ENCODE results near the gene NTSR2. TPM values are rescaled to one million over a fixed set of nuclear protein-coding genes. Genes with fewer than 3 reads are reported as not detected.

The NTSR2 gene
- total and polyA plus RNA-seq, 2 donors (not counting 3 experiments of a cell fraction or from before 2014, with no cell fraction given) = not detected

DNA sequence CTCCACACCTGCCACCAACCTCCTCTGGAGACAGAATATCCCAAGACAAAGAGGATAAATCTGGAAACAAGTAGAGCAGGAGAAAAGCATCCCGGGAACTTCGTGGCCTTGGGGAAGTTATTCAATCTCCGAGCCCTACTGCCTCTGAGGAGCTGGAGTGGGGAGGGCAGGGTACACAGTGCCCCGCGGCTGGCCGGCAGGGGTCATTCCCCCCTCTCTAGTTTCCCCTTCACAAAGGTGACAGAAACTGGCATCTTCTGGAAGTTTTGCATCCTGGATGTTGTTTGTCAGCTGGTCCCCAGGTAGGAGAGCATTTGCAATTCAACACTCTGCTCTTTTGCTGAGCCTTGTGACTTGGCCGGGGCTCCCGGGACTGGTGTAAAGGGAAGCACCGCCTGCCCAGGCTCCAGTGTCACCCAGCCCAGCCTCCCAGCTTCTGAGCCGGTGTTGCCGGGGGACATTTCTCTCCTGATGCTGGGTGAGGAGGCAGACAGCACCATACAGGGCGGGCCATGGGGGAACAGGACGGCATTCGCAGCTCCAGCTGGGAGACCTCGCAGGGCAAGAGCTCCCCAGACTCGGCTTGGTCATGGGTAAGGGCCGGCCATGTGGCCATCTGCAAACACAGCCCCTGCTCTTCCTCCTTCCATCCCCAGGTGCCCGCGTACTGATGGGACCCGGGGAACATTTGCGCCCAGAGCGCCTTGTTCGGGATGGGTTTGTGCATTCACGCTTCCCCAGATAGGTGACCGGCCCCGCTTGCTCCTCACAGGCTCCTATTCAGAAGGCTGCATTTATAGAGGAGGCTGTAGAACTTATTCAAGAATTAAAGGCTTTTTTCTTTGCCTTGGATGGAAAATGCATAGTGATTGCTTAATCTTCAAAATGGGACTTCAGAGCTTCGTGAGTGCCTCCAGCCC, 7.4 kb upstream of the NTSR2 start:
- BruUV-seq (replicated peaks) = no TSS peak
- Histone ChIP-seq H2AFZ (ENCODE audit: low read depth, low read length) (no peak overlapping the region), H3K27ac (ENCODE audit: insufficient read depth, low read depth, low read length) (no peak overlapping the region), H3K4me1 (ENCODE audit: control insufficient read depth, extremely low read depth, insufficient read depth, low read length) (peaks cover 4% of the 10 kb centered on the region), H3K9me1 (replicated peaks; ENCODE audit: control insufficient read depth, extremely low read depth, insufficient read depth, low read length) (no peaks in the 10 kb centered on the region), H3K27me3 (ENCODE audit: control insufficient read depth in 2 of 2, insufficient read depth in 2 of 2, low read length in 2 of 2) (peaks cover 0 to 9% of the 10 kb centered on the region in 2 experiments), H3K79me2 (ENCODE audit: control insufficient read depth, insufficient read depth, low read length) (no peaks in the 10 kb centered on the region), H3K9ac (replicated peaks; ENCODE audit: extremely low read depth, insufficient read depth, low read length) (no peak overlapping the region), H3K9me3 (replicated peaks; ENCODE audit: control insufficient read depth, insufficient read depth, low read length) (no peaks in the 10 kb centered on the region), H3K36me3 (ENCODE audit: control insufficient read depth in 2 of 2, extremely low read depth in 1 of 2, insufficient read depth in 2 of 2, low read length in 2 of 2) (no peaks in the 10 kb centered on the region), H3K4me2 (ENCODE audit: insufficient read depth, low read length) (no peak overlapping the region), H3K4me3 (replicated peaks in 1 of 3; ENCODE audit: insufficient read depth in 1 of 3, low read depth in 1 of 3, low read length in 3 of 3) (no peak overlapping the region), H4K20me1 (replicated peaks; ENCODE audit: control insufficient read depth, extremely low read depth, insufficient read depth, low read length) (no peaks in the 10 kb centered on the region)
- DNase-seq (ENCODE audit: low read depth, low spot score) = no peak
- dilution Hi-C loops (cut with MboI; ENCODE audit: extremely low pct_ligation_motif_present, low sequenced_read_pairs) = no loop called here
- intact Hi-C loops (cut with micrococcal nuclease) = no loop called here
- ChIA-PET POLR2A (no interaction called here), CTCF (interaction anchor here (1.8 kb wide), 1 partner anchor 102 kb away, joined by 3 read pairs; no protein-coding TSS in a partner anchor)
- FAIRE-seq = no peak
- TF ChIP-seq POLR2AphosphoS5 (IDR thresholded peaks at IDR 0.05; ENCODE audit: insufficient read depth, low read depth, low read length) (no peak), MYC (IDR thresholded peaks at IDR 0.05; ENCODE audit: low read depth, low read length) (no peak), POLR2A (IDR thresholded peaks at IDR 0.05; ENCODE audit: low read depth, low read length) (no peak), FOS (IDR thresholded peaks at IDR 0.05; ENCODE audit: borderline replicate concordance, insufficient read depth, low read length) (no peak), JUN (IDR thresholded peaks at IDR 0.05; ENCODE audit: borderline replicate concordance, insufficient read depth, insufficient read length, low read depth) (no peak), EZH2 (IDR thresholded peaks at IDR 0.05; ENCODE audit: borderline replicate concordance, low read depth, low read length, severe bottlenecking) (no peak), GATA2 (IDR thresholded peaks at IDR 0.05; ENCODE audit: insufficient read depth, insufficient read length, low read depth, low read length) (no peak), MAX (IDR thresholded peaks at IDR 0.05; ENCODE audit: insufficient read depth, insufficient read length) (no peak)
- TF ChIP-seq, protein P1, sequence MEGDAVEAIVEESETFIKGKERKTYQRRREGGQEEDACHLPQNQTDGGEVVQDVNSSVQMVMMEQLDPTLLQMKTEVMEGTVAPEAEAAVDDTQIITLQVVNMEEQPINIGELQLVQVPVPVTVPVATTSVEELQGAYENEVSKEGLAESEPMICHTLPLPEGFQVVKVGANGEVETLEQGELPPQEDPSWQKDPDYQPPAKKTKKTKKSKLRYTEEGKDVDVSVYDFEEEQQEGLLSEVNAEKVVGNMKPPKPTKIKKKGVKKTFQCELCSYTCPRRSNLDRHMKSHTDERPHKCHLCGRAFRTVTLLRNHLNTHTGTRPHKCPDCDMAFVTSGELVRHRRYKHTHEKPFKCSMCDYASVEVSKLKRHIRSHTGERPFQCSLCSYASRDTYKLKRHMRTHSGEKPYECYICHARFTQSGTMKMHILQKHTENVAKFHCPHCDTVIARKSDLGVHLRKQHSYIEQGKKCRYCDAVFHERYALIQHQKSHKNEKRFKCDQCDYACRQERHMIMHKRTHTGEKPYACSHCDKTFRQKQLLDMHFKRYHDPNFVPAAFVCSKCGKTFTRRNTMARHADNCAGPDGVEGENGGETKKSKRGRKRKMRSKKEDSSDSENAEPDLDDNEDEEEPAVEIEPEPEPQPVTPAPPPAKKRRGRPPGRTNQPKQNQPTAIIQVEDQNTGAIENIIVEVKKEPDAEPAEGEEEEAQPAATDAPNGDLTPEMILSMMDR (IDR thresholded peaks at IDR 0.05; ENCODE audit: extremely low read depth in 1 of 2, insufficient read depth in 1 of 2, low read depth in 1 of 2, low read length in 2 of 2) = no peak
